H1 (cell line): ENCODE measurements around the gene GALNTL6. TPM values are rescaled to one million over a fixed set of nuclear protein-coding genes. Genes with fewer than 3 reads are reported as not detected.

Source experiments
- RXRA ChIP-seq: IDR thresholded peaks from 2 replicates; pipeline ENCODE4 v1.6.1; 2011; ENCODE audit warnings: low read depth, mild to moderate bottlenecking, low read length, moderate library complexity; ENCODE audit not compliant: insufficient read depth
- polyA plus RNA-seq, 7 experiments: library from polyadenylated mRNA; depleted of rRNA in 3 of 7; stranded (reverse) in 5 of 7; unstranded in 2 of 7; fragments of >200 nt in 5 of 7; fragments of 200-250 nt in 2 of 7; gene quantifications; 1 replicate in 5 of 7; 2 replicates in 1 of 7; 4 replicates in 1 of 7; pipeline versions ENCODE4 v1.2.1 to v1.2.3, GENCODE V29; 2011 to 2013; ENCODE audit warnings: missing spikeins in 2 of 7, mixed read lengths in 2 of 7
- total RNA-seq: library from RNA; stranded (reverse); fragmentation: NEBNext Ultra II Directional; extraction: Animal tissue kit (Norgen Biotek cat#: 25700); gene quantifications from 2 replicates; pipeline ENCODE4 v1.2.1, GENCODE V29; 2021
- TF ChIP-seq, protein P1 (sequence below): fragments of 300-600 bp; sonication (generic); IDR thresholded peaks from 2 replicates; pipeline ENCODE4 v1.7.1; 2012; ENCODE audit warnings: low read length, moderate library complexity, mild to moderate bottlenecking, inconsistent platforms; ENCODE audit not compliant: insufficient replicate concordance
- TF ChIP-seq, protein P2 (sequence below): IDR thresholded peaks from 2 replicates; pipeline ENCODE4 v1.6.1; 2012; ENCODE audit warnings: inconsistent platforms

The GALNTL6 gene
- total and polyA plus RNA-seq, 2 of the 8 experiments (the other 6 are each of a cell fraction or from before 2014, with no cell fraction given) = 0.03 to 0.32 TPM

DNA sequence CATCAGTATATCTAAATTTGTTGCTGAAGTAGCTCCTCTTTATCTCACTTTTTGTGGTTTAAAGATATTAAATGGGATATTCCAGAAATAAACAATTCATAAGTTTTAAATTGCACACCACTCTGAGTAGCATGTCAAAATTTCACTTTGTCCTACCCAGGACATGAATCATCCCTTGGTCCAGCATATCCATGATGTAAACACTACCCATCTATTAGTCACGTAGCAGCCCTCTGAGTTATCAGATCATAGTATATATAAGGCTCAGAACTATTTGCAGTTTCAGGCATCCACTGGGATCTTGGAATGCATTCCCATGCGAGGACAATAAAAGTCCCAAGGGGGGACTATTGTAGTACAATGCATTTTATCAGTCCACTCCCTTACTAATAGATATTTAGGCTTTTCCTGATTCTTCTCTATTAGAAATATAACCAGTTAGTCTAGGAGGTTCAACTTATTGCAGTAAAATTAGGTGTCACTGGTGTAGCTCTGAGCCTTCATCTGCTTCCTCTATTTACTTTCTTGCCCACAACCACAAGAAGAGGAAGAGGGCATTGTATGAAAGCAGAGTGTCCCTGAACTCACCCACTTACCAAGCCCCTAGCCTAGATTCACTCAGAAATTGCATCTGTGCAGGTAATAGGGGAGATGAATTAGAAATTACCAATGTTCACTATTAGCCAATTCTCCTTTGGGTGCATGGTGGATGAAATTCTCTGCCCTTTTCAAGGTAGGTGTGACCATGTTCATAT lies 945.6 kb downstream of the GALNTL6 start (continued):
- TF ChIP-seq, protein P1, sequence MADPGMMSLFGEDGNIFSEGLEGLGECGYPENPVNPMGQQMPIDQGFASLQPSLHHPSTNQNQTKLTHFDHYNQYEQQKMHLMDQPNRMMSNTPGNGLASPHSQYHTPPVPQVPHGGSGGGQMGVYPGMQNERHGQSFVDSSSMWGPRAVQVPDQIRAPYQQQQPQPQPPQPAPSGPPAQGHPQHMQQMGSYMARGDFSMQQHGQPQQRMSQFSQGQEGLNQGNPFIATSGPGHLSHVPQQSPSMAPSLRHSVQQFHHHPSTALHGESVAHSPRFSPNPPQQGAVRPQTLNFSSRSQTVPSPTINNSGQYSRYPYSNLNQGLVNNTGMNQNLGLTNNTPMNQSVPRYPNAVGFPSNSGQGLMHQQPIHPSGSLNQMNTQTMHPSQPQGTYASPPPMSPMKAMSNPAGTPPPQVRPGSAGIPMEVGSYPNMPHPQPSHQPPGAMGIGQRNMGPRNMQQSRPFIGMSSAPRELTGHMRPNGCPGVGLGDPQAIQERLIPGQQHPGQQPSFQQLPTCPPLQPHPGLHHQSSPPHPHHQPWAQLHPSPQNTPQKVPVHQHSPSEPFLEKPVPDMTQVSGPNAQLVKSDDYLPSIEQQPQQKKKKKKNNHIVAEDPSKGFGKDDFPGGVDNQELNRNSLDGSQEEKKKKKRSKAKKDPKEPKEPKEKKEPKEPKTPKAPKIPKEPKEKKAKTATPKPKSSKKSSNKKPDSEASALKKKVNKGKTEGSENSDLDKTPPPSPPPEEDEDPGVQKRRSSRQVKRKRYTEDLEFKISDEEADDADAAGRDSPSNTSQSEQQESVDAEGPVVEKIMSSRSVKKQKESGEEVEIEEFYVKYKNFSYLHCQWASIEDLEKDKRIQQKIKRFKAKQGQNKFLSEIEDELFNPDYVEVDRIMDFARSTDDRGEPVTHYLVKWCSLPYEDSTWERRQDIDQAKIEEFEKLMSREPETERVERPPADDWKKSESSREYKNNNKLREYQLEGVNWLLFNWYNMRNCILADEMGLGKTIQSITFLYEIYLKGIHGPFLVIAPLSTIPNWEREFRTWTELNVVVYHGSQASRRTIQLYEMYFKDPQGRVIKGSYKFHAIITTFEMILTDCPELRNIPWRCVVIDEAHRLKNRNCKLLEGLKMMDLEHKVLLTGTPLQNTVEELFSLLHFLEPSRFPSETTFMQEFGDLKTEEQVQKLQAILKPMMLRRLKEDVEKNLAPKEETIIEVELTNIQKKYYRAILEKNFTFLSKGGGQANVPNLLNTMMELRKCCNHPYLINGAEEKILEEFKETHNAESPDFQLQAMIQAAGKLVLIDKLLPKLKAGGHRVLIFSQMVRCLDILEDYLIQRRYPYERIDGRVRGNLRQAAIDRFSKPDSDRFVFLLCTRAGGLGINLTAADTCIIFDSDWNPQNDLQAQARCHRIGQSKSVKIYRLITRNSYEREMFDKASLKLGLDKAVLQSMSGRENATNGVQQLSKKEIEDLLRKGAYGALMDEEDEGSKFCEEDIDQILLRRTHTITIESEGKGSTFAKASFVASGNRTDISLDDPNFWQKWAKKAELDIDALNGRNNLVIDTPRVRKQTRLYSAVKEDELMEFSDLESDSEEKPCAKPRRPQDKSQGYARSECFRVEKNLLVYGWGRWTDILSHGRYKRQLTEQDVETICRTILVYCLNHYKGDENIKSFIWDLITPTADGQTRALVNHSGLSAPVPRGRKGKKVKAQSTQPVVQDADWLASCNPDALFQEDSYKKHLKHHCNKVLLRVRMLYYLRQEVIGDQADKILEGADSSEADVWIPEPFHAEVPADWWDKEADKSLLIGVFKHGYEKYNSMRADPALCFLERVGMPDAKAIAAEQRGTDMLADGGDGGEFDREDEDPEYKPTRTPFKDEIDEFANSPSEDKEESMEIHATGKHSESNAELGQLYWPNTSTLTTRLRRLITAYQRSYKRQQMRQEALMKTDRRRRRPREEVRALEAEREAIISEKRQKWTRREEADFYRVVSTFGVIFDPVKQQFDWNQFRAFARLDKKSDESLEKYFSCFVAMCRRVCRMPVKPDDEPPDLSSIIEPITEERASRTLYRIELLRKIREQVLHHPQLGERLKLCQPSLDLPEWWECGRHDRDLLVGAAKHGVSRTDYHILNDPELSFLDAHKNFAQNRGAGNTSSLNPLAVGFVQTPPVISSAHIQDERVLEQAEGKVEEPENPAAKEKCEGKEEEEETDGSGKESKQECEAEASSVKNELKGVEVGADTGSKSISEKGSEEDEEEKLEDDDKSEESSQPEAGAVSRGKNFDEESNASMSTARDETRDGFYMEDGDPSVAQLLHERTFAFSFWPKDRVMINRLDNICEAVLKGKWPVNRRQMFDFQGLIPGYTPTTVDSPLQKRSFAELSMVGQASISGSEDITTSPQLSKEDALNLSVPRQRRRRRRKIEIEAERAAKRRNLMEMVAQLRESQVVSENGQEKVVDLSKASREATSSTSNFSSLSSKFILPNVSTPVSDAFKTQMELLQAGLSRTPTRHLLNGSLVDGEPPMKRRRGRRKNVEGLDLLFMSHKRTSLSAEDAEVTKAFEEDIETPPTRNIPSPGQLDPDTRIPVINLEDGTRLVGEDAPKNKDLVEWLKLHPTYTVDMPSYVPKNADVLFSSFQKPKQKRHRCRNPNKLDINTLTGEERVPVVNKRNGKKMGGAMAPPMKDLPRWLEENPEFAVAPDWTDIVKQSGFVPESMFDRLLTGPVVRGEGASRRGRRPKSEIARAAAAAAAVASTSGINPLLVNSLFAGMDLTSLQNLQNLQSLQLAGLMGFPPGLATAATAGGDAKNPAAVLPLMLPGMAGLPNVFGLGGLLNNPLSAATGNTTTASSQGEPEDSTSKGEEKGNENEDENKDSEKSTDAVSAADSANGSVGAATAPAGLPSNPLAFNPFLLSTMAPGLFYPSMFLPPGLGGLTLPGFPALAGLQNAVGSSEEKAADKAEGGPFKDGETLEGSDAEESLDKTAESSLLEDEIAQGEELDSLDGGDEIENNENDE = no peak
- TF ChIP-seq, protein P2, sequence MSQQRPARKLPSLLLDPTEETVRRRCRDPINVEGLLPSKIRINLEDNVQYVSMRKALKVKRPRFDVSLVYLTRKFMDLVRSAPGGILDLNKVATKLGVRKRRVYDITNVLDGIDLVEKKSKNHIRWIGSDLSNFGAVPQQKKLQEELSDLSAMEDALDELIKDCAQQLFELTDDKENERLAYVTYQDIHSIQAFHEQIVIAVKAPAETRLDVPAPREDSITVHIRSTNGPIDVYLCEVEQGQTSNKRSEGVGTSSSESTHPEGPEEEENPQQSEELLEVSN = no peak
- TF ChIP-seq RXRA = no peak
